Small intestine (tissue), 7 donors: Measurements from ENCODE around the gene SLC25A42. TPM values are rescaled to one million over a fixed set of nuclear protein-coding genes. Genes with fewer than 3 reads are reported as not detected.

Experiments used
- DNase-seq, 2 donors: peaks; one replicate each; pipeline versions ENCODE4 v3.0.0 to v3.0.0-alpha.2; 2013
- FAIRE-seq: peaks from 2 replicates; lab custom pipeline; 2012; peaks lifted over from hg19 to GRCh38; lab: Jason Lieb, UNC
- H3K27ac ChIP-seq, 3 donors: one replicate each; pipeline ENCODE4 v1.5.1; 2013; ENCODE audit warnings: low read length in 2 of 3, mild to moderate bottlenecking in 2 of 3, control low read depth in 1 of 3, inconsistent platforms in 1 of 3, low read depth in 1 of 3, moderate library complexity in 1 of 3
- H3K27me3 ChIP-seq, 3 donors: one replicate each; pipeline ENCODE4 v1.6.1; 2013; ENCODE audit warnings: low read length in 3 of 3, inconsistent platforms in 1 of 3; ENCODE audit not compliant: control insufficient read depth in 3 of 3, insufficient read depth in 3 of 3
- H3K36me3 ChIP-seq, 3 donors: one replicate each; pipeline ENCODE4 v1.6.1; 2013; ENCODE audit warnings: low read length in 3 of 3, inconsistent platforms in 1 of 3, low read depth in 1 of 3, mild to moderate bottlenecking in 1 of 3, moderate library complexity in 1 of 3; ENCODE audit not compliant: control insufficient read depth in 3 of 3, insufficient read depth in 2 of 3
- H3K4me1 ChIP-seq, 3 donors: one replicate each; pipeline ENCODE4 v1.6.1; 2013; ENCODE audit warnings: low read length in 2 of 3, inconsistent platforms in 1 of 3, low read depth in 1 of 3, mild to moderate bottlenecking in 1 of 3, moderate library complexity in 1 of 3; ENCODE audit not compliant: control insufficient read depth in 3 of 3, insufficient read depth in 2 of 3
- H3K4me3 ChIP-seq, 3 donors: one replicate each; pipeline ENCODE4 v1.5.1; 2013; ENCODE audit warnings: low read length in 3 of 3, control low read depth in 1 of 3, inconsistent platforms in 1 of 3, low read depth in 1 of 3, mild to moderate bottlenecking in 1 of 3, moderate library complexity in 1 of 3
- H3K9me3 ChIP-seq, 2 donors: one replicate each; pipeline ENCODE4 v1.6.1; 2013; ENCODE audit warnings: low read depth in 1 of 2, low read length in 1 of 2; ENCODE audit not compliant: control insufficient read depth in 2 of 2, insufficient read depth in 1 of 2
- WGBS, 3 donors: extraction: QIAGEN DNeasy Blood & Tissue Kit; methylation state at CpG; one replicate each; pipeline ENCODE4 v1.1.7; 2013; 5-methylcytosine and 5-hydroxymethylcytosine counted together
- polyA plus RNA-seq, 4 donors: library from polyadenylated mRNA; stranded (reverse) in 3 of 4; unstranded in 1 of 4; fragments of 200-250 nt in 3 of 4; fragments of 120-200 nt in 1 of 4; gene quantifications; one replicate each; pipeline versions ENCODE4 v1.2.1 to v1.2.3, GENCODE V29; 2013
- donor health status: healthy with polysubstance abuse.
- donor health status: control.
- donor health status: control.
- donor health status: Bipolar disorder and iron deficiency.
- donor health status: healthy.

SLC25A42 gene
- polyA plus RNA-seq, 4 donors: 5.6 to 19.6 (median 9.4) TPM

DNA sequence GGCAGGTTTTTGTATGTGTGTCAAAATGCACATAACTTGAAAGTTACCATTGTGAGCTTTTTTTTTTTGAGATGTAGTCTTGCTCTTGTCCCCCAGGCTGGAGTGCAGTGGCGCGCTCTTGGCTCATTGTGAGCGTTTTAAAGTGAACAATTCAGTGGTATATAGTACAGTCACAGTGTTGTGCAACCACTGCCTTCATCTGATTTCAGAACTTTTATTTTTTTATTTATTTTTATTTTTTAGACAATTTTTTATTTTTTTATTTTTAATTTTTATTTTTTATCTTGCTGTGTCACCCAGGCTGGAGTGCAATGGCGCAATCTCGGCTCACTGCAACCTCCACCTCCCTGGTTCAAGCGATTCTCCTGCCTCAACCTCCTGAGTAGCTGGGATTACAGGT lies 15.0 kb downstream of the SLC25A42 start:
- DNase-seq (no peak), FAIRE-seq (no peak)
- H3K36me3 ChIP-seq: peaks cover 0 to 26% (median 0%) of the 10 kb centered on the region in 3 donors
- no peak overlapping the region for H3K27ac ChIP-seq
- H3K9me3 ChIP-seq: no peaks in the 10 kb centered on the region
- H3K4me1 ChIP-seq: peaks cover 0 to 5% (median 0%) of the 10 kb centered on the region in 3 donors
- 97 to 98% (median 98%) methylated on average over 6 of the region's 6 CpGs for WGBS, 3 donors
- H3K4me3 ChIP-seq: no peak overlapping the region
- H3K27me3 ChIP-seq: no peaks in the 10 kb centered on the region

DNA sequence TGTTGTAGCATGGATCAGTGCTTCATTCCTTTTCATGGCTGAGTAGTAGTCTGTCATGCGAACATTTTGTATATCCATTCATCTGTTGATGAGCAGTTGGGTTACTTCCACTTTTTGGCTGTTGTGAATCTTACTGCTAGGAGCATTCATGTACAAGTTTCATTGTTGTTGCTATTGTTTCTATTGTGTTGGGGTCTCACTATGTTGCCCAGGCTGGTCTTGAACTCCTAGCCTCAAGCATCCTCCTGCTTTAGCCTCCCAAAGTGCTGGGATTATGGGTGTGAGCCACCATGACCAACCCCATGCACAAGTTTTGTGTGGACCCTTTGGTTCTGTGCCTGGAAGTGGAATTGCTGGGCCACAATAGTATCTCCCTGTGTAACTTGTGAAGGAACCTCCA lies 15.8 kb downstream of the SLC25A42 start:
- FAIRE-seq (no peak), DNase-seq (no peak)
- Histone ChIP-seq H3K27ac (no peak overlapping the region), H3K4me1 (no peaks in the 10 kb centered on the region), H3K36me3 (peaks cover 0 to 26% (median 0%) of the 10 kb centered on the region in 3 donors), H3K27me3 (no peaks in the 10 kb centered on the region), H3K9me3 (no peaks in the 10 kb centered on the region), H3K4me3 (no peak overlapping the region)
- 96 to 100% (median 96%) methylated on average over 1 of the region's 1 CpG for WGBS, 3 donors

DNA sequence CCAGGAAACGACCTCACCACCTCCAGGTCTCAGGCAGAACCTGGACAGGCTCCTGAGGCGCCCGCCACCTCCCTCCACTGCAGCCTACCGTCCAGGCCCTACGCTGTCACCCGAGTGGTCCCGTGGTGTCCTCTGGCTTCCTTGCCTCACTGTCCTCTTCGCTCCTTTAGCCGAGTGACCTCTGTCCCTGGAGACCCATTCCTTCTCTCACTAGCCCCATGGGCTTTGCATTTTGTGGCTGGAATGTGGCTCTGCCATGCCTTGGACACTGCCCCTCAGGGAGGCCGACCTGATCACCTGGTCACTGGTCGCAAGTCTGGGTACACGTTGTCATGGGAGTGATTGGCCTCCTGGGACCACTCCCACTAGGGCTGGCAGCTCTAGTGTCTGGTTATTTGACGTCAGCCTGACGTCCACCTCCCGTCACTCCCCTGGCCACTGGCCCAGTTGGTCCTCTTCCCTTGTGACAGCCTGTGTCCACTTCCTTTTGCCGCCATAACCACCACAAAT lies 17.9 kb downstream of the SLC25A42 start:
- H3K27me3 ChIP-seq: no peaks in the 10 kb centered on the region
- H3K27ac ChIP-seq: no peak overlapping the region
- H3K36me3 ChIP-seq: peaks cover 0 to 20% (median 0%) of the 10 kb centered on the region in 3 donors
- H3K9me3 ChIP-seq: no peaks in the 10 kb centered on the region
- 78 to 87% (median 83%) methylated on average over 16 of the region's 16 CpGs for WGBS, 3 donors
- H3K4me3 ChIP-seq: no peak overlapping the region
- FAIRE-seq (no peak), DNase-seq (no peak)
- H3K4me1 ChIP-seq: no peaks in the 10 kb centered on the region

DNA sequence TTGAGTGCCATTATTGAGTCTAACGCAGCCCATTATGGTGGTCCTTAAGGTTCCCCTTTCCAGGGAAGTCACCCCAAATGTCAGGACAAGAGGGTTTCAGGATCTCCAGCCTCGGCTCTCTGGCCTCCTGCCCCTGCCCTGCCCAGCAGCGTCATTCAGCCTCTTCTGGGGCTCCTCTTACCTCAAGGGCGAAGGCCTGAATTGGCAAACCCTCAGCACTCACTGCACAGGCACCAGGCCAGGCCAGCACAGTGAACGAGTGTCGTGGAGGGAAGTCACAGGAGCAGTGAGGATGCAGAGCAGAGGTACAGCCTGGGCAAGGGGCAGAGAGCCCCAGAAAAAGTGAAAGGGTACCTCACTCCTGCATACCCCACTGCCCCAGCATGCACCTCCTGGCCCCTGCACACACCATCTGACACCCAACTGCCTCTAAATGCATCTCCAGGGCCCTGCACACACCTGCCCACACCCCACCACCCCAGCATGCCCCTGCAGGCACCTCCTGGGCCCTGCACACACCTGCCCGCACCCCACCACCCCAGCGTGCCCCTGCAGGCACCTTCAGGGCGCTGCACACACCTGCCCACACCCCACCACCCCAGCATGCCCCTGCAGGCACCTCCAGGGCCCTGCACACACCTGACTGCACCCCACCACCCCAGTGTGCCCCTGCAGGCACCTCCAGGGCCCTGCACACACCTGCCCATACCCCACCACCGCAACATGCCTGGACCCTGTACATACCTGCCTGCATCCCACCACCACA lies 19.8 kb downstream of the SLC25A42 start:
- DNase-seq: no peak
- Histone ChIP-seq H3K27me3 (no peaks in the 10 kb centered on the region), H3K27ac (no peak overlapping the region), H3K4me3 (no peak overlapping the region), H3K4me1 (no peaks in the 10 kb centered on the region), H3K9me3 (no peaks in the 10 kb centered on the region), H3K36me3 (peaks cover 0 to 21% (median 0%) of the 10 kb centered on the region in 3 donors)
- 89 to 92% (median 91%) methylated on average over 10 of the region's 10 CpGs for WGBS, 3 donors
- no peak for FAIRE-seq

DNA sequence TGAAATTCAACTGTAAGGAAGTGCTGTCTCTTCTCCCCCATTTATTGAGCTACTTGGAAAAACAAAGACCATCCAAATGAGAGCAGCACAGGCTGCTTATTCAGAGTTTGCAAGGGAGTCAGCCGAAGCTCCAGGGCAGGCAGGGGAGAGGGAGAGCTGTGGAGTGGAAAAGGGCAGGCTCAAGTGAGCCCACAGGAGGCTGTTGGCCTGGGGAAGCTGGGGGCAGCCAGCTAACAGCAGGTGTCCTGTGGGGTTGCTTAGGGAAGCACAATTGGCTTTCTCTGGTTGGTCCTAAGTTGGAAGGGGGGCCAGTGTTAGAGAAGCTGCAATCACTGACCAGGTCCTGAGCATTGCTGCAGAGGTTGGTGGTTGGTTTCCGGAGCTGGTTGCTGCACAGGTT lies 23.9 kb downstream of the SLC25A42 start:
- no peaks in the 10 kb centered on the region for H3K9me3 ChIP-seq
- no peak overlapping the region for H3K27ac ChIP-seq
- H3K4me3 ChIP-seq: no peak overlapping the region
- H3K4me1 ChIP-seq: no peaks in the 10 kb centered on the region
- no peak for DNase-seq
- WGBS, 3 donors: 88 to 94% (median 90%) methylated on average over 2 of the region's 2 CpGs
- FAIRE-seq: no peak
- no peaks in the 10 kb centered on the region for H3K27me3 ChIP-seq
- H3K36me3 ChIP-seq: peaks cover 0 to 20% (median 0%) of the 10 kb centered on the region in 3 donors

DNA sequence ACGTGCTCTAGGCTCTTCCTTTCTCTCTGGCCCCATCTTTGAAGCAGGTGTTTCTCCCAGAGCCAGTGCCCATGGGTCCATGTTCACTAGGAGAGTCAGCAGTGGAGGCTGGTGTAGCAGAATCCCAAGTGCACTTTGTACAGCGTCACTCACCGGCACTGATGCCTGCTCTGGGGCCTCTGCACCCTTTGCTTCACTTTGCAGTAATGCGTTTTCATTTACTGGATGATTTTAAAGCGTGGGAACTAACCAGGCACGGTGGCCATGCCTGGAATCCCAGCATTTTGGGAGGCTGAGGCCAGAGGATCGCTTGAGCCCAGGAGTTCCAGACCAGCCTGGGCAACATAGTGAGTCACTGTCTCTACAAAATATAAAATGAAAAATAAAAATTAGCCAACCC lies 30.7 kb downstream of the SLC25A42 start:
- Histone ChIP-seq H3K9me3 (no peaks in the 10 kb centered on the region), H3K27me3 (no peaks in the 10 kb centered on the region), H3K27ac (peak overlapping the region in 2 of 3 donors; percentile 4 to 72), H3K36me3 (peaks cover 0 to 38% (median 0%) of the 10 kb centered on the region in 3 donors), H3K4me3 (no peak overlapping the region), H3K4me1 (peaks cover 0 to 47% (median 9%) of the 10 kb centered on the region in 3 donors)
- FAIRE-seq: no peak
- DNase-seq: peak; percentile 47 to 70
- 32 to 71% (median 62%) methylated on average over 7 of the region's 7 CpGs for whole genome bisulfite sequencing, 3 donors

DNA sequence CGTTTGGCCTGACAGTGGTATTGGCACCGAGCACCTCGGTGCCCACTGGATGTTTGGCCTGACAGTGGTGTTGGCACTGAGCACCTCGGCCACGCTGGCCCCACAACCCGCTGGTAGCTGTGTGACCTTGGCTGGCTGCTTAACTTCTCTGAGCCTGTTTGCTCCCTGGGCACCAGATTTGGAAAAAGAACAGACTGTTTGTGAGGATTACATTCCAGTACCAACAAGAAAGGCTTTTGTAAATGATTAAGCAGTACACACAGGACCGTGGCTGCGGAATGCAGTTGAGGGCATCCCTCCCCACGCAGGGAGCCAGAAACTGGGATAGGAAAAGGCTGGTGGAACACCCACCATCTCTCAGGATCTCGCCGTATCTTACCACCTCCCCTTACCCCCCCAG lies 31.9 kb downstream of the SLC25A42 start:
- FAIRE-seq (no peak), DNase-seq (no peak)
- WGBS, 3 donors: 77 to 82% (median 78%) methylated on average over 11 of the region's 11 CpGs
- Histone ChIP-seq H3K27me3 (no peaks in the 10 kb centered on the region), H3K4me3 (no peak overlapping the region), H3K4me1 (peaks cover 0 to 47% (median 9%) of the 10 kb centered on the region in 3 donors), H3K9me3 (no peaks in the 10 kb centered on the region), H3K27ac (peak overlapping the region in 1 of 3 donors; percentile 21), H3K36me3 (peaks cover 0 to 46% (median 0%) of the 10 kb centered on the region in 3 donors)

DNA sequence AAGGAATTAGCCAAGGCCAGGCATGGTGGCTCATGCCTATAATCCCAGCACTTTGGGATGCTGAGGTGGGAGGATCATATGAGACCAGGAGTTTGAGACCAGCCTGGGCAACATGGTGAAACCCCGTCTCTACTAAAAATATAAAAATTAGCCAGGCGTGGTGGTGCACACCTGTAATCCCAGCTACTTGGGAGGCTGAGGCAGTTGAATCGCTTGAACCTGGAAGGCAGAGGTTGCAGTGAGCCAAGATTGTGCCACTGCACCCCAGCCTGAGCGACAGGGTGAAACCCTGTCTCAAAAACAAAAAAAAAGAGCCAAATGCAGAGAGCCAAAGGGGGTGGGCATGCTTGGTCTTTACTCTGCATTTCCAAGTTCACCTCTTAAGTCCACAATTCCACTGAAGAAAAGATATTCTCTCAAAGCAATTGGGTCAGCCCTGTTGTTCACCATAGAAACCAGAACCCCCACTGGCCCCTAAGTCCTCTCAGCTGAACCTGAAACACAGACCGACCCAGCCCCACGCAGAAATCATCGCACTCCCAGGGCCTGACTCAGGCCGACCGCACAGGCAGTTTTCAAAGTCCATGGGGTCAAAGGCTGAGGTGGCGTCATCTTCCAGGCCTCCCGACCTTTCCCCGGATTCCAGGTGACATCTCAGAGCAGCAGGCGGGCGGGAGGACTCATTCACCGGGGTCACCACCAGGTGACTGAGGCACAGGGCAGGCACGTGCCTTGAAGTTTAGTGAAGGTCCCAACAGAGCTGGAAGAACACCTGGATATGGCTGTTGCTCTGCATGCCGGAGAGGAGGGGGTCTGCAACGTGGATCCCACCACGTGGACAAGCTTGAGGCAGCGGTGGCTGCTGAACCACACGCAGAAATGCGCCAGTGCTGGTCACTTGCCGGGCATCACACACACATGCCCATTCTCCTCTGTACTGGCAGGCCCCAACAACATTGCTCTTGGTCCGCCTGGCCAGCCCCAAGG lies 33.1 kb downstream of the SLC25A42 start:
- H3K36me3 ChIP-seq: peaks cover 0 to 52% (median 0%) of the 10 kb centered on the region in 3 donors
- DNase-seq: peak; percentile 97 to 98
- no peaks in the 10 kb centered on the region for H3K27me3 ChIP-seq
- H3K9me3 ChIP-seq: no peaks in the 10 kb centered on the region
- no peak overlapping the region for H3K4me3 ChIP-seq
- FAIRE-seq: no peak
- peaks cover 0 to 57% (median 9%) of the 10 kb centered on the region in 3 donors for H3K4me1 ChIP-seq
- peak overlapping the region in 2 of 3 donors; percentile 83 to 84 for H3K27ac ChIP-seq
- WGBS, 3 donors: 44 to 80% (median 64%) methylated on average over 20 to 24 of the region's 24 CpGs
